HG03432 (cell line): ENCODE measurements around the gene SPINK4.
A peak's percentile ranks its signal among the peaks of the same experiment; 100 is the strongest.

Source experiments
- ATAC-seq: cut with Tn5 transposase; IDR thresholded peaks from one replicate; pipeline ENCODE4 v1.9.1; 2021; ENCODE audit warnings: mild to moderate bottlenecking, moderate library complexity; ENCODE audit not compliant: unreplicated experiment

The SPINK4 gene

DNA sequence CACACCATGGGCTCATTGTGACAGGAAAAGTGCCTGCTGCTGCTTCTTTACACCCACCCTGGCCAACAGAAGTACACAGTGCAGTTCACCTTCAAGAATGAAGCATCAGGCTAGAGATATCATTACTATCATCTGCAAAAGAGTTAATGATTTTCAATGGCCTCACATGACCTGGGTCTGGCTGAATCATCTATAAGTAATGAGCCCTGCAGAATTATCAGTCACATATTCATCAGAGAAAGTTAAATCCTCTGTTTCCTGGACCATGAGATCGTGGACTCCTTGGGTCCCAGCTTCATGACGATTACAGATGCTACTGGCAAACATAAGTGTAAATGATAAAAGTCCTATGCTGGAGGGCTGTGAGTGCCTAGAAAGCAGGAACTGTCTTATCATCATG, 16.3 kb downstream of the SPINK4 start:
- no peak for ATAC-seq

- no peak for ATAC-seq
Measured at GRCh38 chr9:33257276-33257675, 17.3 kb downstream of the SPINK4 start.

DNA sequence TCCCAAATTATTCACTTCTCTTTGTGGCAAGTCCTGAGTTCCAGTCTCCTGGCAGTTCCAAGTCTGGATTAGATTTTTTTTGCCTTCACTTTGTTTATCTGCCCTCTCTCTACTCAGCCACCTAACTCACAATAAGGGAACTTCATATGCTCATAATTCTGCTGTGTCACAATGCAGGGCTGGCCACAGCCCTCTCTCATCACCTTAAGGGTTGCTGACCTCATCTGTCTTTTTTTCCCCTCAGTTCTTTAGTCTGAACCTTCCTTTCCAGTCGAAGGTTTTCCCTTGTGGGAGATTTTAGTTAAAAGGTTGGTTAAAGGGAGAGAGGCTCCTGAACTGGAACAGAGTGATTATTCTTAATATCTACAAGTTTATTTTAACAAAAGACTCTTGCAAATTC, 20.4 kb downstream of the SPINK4 start:
- no peak for ATAC-seq

DNA sequence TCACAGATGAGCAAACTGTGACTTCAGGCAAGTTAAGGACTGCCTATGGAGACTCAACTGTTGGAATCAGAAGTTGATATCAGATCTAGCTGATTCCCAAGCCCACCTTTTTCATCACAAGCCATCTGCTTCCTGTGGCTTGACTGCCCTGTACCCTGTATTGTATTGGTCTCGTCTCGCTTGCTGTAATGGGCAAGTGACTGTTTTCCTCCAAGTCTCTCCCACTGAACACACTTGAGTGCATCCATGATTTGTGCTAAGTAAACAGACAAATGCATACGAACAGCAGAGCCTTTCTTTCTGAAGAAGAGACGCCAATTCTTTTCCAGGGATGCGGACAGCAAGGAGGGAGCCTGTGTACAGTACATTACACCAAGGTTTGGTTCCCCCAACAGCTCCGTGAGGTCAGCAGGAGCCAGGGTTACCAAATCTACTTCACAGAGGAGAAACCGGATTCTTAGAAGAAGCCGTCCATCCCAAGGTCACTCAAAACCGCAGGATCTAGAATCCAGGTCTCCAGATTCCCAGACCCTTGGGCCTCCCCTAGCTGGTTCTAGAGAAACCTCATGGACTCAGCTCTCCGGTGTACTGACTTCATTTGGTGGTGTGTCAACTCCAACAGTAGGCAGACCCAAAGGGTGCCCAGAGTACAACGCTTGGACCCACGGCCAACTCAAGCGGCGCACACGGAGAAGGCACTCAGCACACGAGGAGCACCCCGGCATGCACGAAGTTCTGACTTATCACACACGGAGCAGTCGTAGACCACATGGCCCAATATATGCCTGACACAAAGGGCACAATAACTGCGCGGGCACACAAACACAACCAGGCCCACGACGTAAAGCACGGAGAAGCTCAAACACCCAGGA, 23.4 kb downstream of the SPINK4 start:
- peak; percentile 1 for ATAC-seq

DNA sequence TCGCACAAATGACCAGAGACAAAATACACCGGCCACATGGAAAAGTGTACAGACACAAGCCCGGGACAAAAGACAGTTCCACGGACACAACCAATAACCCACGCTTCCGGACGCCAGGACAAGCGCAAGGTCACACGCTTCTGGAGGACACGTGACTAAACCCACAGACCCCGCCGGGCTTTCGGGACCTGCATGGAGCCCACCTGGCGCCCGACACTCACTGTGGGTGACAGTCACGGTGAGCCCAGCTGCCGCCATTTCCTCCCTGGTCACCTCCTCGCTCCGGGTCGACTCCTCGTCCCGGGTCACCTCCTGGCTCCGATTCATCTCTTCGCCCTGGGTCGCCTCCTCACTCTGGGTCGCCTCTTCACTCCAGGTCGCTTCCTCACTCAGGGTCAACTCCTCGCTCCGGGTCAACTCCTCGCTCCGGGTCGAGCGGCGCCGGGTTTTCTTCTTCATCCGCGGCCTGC, 24.1 kb downstream of the SPINK4 start:
- ATAC-seq = peak; percentile 37

DNA sequence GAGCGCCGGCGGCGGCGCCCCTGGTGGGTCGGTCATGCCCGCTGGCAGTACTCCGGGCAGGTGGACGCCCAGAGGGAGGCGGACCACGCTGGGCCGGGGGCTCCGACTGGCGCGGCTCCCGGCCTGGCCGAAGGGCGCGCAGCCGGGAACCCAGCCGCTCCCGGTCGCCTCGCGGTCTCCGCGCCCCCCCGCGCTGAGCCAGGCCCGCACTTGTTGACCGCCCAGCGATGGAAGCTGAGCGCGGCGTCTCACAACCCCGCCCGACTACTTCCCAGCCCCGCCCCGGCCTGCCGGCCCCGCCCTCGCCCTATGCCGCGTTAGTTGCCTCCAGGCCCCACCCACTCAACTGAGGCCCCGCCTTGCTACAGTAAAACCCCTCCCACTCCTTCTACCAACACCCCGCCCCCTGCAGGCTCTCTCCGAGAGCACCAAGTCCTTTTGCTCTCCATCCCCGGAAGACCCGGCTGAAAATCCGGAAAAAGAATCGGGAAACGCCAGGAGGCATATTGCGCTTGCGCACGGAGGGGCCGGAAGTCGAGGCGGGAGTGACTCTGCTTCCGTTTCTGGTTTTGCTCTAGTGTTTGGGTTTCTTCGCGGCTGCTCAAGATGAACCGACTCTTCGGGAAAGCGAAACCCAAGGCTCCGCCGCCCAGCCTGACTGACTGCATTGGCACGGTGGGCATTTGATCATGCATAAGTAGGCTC, 24.7 kb downstream of the SPINK4 start, which contains the start of the genes BAG1 and CHMP5:
Gene BAG1 (minus strand): TSS at position 236 of the 705 bp plus-strand sequence.
Gene CHMP5 (plus strand): TSS at position 577 of the 705 bp plus-strand sequence. CDS start 30 bp downstream, at position 607.
- ATAC-seq = peak; percentile 88

GRCh38 chr9:33265211-33265865, 25.4 kb downstream of the SPINK4 start:
- no peak for ATAC-seq

GRCh38 chr9:33267151-33267767, 27.3 kb downstream of the SPINK4 start:
- no peak for ATAC-seq

GRCh38 chr9:33270146-33270545, 30.2 kb downstream of the SPINK4 start:
- no peak for ATAC-seq

DNA sequence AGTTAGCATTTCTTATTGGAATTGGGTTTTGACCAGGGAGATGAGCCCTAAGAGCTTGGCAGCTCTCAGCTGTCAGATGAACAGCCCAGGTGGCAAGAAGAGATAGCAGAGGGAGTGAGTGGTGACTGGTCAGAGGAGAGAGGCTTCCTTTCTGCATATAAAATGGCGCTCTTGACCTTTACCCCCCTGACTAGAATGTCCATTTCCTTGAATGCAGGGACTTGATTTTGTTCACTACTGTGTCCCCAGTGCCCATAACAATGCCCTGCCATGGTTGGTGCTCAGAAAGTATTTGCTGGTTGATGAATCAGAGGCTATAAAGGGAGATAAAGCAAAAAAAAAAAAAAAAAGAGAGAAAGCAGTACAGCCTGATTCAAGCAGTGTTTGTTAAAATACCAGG, 32.1 kb downstream of the SPINK4 start:
- ATAC-seq = no peak

DNA sequence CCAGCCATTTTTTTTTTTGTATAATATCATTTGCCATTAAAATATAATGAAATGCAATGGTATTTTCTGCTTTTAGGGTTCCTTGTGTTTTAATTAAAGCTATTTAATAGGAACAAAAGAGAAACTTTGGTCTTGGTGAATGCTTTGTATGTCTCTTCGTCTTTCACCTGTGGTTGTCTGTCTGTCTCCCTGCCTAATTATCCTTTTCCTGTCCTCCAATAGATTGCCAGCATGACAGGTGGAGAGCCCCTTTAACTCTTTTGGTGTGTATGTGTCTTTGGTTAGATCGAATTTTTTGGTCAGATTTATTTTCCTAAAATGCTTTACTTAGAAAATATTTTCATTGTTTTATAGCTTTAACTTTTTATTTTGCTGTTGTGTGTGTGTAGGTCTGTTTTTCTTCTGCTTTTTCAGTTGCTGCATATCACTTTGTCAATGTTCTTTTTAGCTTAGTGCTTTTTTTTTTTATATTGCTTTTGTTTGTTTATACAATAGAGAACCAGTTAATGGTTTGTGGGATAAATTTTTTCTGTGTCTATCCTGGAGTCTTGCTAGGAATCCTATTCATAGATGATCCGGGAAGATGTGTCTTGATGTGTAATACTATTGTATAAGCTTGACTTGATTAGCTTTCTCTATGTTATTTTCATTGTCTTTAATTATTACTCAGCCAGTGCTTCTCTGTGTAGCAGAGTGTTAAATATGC, 33.5 kb downstream of the SPINK4 start:
- no peak for ATAC-seq

GRCh38 chr9:33273972-33274328, 34.0 kb downstream of the SPINK4 start:
- no peak for ATAC-seq

DNA sequence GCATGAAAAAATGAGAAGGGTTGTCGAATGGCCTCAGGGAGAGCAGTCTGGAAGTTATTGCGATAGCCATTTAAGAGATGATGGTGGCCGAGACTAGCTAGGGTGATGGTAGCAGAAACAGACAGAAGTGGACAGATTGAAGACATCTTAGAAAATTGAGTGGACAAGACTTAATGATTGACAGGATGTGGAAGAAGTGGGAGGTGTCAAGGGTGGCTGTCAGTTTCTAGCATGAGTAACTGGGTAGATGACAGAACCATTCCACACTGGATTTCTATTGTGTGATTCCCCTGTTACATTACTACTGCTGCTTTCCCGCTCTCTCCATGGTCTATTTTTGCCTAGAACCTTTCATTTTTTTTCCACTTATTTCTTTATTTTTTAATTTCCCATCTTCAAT, 37.5 kb downstream of the SPINK4 start:
- ATAC-seq = no peak

- no peak for ATAC-seq
Measured at GRCh38 chr9:33285502-33285901, 45.5 kb downstream of the SPINK4 start.

- ATAC-seq = no peak
Measured at GRCh38 chr9:33287087-33287490, 47.1 kb downstream of the SPINK4 start.

DNA sequence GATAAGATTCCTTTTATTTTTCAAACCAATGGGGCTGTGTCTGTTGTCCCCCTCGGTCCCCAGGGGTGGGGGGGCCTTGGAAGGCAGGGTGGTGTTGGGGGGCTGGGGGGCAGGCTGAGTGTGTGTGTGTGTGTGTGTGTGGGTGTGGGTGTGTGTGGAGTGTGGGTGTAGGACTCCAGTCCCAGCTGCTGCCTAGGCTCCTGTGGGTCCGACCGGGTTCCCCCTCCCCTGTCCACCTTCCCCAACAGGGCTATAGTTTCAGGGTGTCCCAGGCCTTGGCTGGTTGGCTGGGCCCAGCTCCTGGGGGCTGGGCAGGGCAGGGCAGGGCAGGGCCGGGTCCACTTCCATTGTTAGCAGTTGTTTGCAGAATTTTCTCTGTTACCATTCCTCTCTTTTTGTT, 48.3 kb downstream of the SPINK4 start:
- no peak for ATAC-seq

DNA sequence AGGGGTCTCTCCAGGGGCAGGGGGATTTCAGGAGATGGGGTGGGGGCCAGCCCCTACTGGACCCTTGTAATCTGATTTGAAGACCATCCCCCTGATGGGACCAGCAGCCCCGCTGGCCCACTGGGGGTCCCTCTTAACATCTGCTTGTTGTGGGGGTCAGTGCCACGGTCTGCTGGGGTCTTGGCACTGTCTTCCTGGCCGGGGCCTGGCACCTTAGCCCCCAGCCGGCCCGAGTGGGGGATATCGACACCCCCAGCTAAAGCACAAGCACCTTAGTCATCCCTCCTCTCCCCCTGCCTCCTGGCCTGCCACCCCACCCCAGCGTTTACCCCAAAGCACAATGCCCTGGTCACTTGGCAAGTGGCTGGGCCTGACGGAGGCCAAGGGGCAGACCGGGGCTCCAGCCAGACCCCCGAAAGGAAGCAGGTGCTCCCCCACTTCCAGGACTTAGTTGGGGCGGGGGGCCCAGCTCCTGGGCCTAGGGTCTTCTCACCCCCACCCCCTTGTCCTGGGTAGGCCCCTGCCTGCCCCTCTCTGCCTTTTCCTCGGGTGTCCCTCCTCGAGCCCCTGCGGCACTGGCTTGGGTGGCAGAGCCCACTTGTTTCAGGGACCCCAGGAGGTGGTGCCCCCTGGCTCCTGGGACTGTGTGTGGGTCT, 49.0 kb downstream of the SPINK4 start:
- no peak for ATAC-seq

- ATAC-seq = no peak
Measured at GRCh38 chr9:33289496-33289895, 49.5 kb downstream of the SPINK4 start.

GRCh38 chr9:33289936-33290246, 49.9 kb downstream of the SPINK4 start:
- ATAC-seq = no peak
